Thoracic aorta endothelial cell (primary cell): Measurements from ENCODE around the gene UNK. TPM values are rescaled to one million over a fixed set of nuclear protein-coding genes. Genes with fewer than 3 reads are reported as not detected.

Experiments
- total RNA-seq: library from RNA; depleted of rRNA; stranded (reverse); fragments of >200 nt; gene quantifications from 2 replicates; pipeline ENCODE4 v1.2.3, GENCODE V29; 2012

UNK gene
- 18.5 and 23.1 TPM in 2 replicates for total RNA-seq

DNA sequence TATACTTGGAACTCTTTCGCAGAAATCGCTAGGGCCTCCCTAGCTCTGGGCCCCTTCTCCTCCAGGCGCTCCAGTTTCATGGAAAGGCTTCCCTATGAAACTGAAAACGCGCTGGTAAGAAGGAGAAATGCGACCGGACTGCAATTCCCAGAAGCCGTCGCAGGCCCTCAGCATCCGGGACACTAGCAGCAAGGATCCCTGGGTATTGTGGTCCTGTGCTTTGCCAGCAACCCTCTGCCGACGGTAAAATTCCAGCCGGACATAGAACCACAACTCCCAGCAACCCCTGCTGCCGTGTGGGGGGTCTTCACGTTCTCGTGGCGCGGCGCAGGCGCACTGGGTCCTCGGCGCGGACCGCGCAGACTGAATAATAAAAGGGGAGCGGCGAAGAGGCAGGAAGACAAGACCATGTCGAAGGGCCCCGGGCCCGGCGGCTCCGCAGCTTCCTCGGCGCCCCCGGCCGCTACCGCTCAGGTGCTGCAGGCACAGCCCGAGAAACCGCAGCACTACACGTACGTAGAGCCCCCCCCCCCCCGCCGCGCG is at the start of gene UNK:
UNK (plus strand) TSS at position 334 of the 543 bp plus-strand sequence; CDS start at position 409, 75 bp downstream.

GRCh38 chr17:75764711-75765421 is 19.7 kb upstream of the UNK start, which contains the start of gene GALK1:
GALK1 (minus strand) TSS chr17:75765192; CDS start chr17:75765136, 56 bp downstream.

GRCh38 chr17:75843577-75844529 is 59.2 kb downstream of the UNK start, which contains the start of gene UNC13D:
UNC13D (minus strand) TSS chr17:75844404; CDS start chr17:75844337, 67 bp downstream.

GRCh38 chr17:75855310-75856061 is 70.9 kb downstream of the UNK start, which contains the start of gene WBP2:
WBP2 (minus strand) TSS chr17:75855335; CDS start chr17:75855297, 38 bp downstream.

Other genes with a start within 250 kb of the UNK start
- gene MYO15B, start 197.0 kb upstream of the UNK start, total RNA-seq = 6.3 and 11.6 TPM in 2 replicates
- under 0.01 TPM in 1 of 2 replicates, not detected in the other for gene SMIM5, start 151.4 kb upstream of the UNK start, total RNA-seq
- 20.2 and 20.8 TPM in 2 replicates for gene RECQL5, start 117.7 kb upstream of the UNK start, total RNA-seq
- 78.5 and 94.8 TPM in 2 replicates for gene SAP30BP, start 117.5 kb upstream of the UNK start, total RNA-seq
- 3.7 TPM in 2 replicates for gene ITGB4, start 63.3 kb upstream of the UNK start, total RNA-seq
- gene GALK1, start 19.6 kb upstream of the UNK start, total RNA-seq = 37.8 and 42.7 TPM in 2 replicates
- 3.5 and 3.7 TPM in 2 replicates for gene UNC13D, start 59.6 kb downstream of the UNK start, total RNA-seq
- 21.3 and 38.9 TPM in 2 replicates for gene WBP2, start 70.5 kb downstream of the UNK start, total RNA-seq
- 21.5 and 38.1 TPM in 2 replicates for gene TRIM47, start 93.8 kb downstream of the UNK start, total RNA-seq
- gene TRIM65, start 112.1 kb downstream of the UNK start, total RNA-seq = 16.9 and 26.8 TPM in 2 replicates
- gene MRPL38, start 120.1 kb downstream of the UNK start, total RNA-seq = 37.6 and 43.0 TPM in 2 replicates
- 7.7 TPM in 2 replicates for gene FBF1, start 156.2 kb downstream of the UNK start, total RNA-seq
- 64.3 and 67.8 TPM in 2 replicates for gene ACOX1, start 194.4 kb downstream of the UNK start, total RNA-seq
- 11.5 and 14.1 TPM in 2 replicates for gene TEN1, start 194.4 kb downstream of the UNK start, total RNA-seq
- 0.40 and 0.86 TPM in 2 replicates for gene CDK3, start 216.0 kb downstream of the UNK start, total RNA-seq
- gene EVPL, start 242.5 kb downstream of the UNK start, total RNA-seq = not detected in 2 replicates